Hepatocyte (in vitro differentiated cells): ENCODE results near the gene IL12RB2. TPM values are rescaled to one million over a fixed set of nuclear protein-coding genes. Genes with fewer than 3 reads are reported as not detected.

Source experiments
- DNase-seq: peaks from one replicate; pipeline ENCODE4 v3.0.0-alpha.2; 2016; ENCODE audit warnings: low spot score
- H2AFZ ChIP-seq: fragments of 200-600 bp; sonication (generic); 2 replicates; pipeline ENCODE4 v1.6.0; 2016; ENCODE audit warnings: antibody characterized with exemption, mild to moderate bottlenecking
- H3K27ac ChIP-seq: fragments of 200-600 bp; sonication (generic); 2 replicates; pipeline ENCODE4 v1.5.1; 2016; ENCODE audit warnings: mild to moderate bottlenecking
- H3K27me3 ChIP-seq: fragments of 200-600 bp; sonication (generic); 2 replicates; pipeline ENCODE4 v1.6.1; 2016
- H3K36me3 ChIP-seq: fragments of 200-600 bp; sonication (generic); replicated peaks from 2 replicates; pipeline ENCODE4 v1.5.1; 2016; ENCODE audit warnings: low read depth; ENCODE audit not compliant: insufficient read depth
- H3K4me1 ChIP-seq: fragments of 200-600 bp; sonication (generic); 2 replicates; pipeline ENCODE4 v1.5.1; 2016; ENCODE audit warnings: mild to moderate bottlenecking, moderate library complexity; ENCODE audit not compliant: insufficient read depth
- H3K4me2 ChIP-seq: fragments of 200-600 bp; sonication (generic); 2 replicates; pipeline ENCODE4 v1.6.0; 2016
- H3K4me3 ChIP-seq: fragments of 200-600 bp; sonication (generic); 2 replicates; pipeline ENCODE4 v1.5.1; 2016; ENCODE audit warnings: mild to moderate bottlenecking
- H3K79me2 ChIP-seq: fragments of 200-600 bp; sonication (generic); 2 replicates; pipeline ENCODE4 v1.6.0; 2017; ENCODE audit warnings: mild to moderate bottlenecking
- H3K9me2 ChIP-seq: fragments of 200-600 bp; sonication (generic); replicated peaks from 2 replicates; pipeline ENCODE4 v1.6.0; 2017; ENCODE audit warnings: mild to moderate bottlenecking; ENCODE audit not compliant: insufficient read depth
- H3K9me3 ChIP-seq: fragments of 200-600 bp; sonication (generic); 2 replicates; pipeline ENCODE4 v1.5.1; 2016; ENCODE audit warnings: low read depth, mild to moderate bottlenecking
- H4K20me1 ChIP-seq: fragments of 200-600 bp; sonication (generic); 2 replicates; pipeline ENCODE4 v1.6.0; 2016; ENCODE audit warnings: mild to moderate bottlenecking; ENCODE audit not compliant: insufficient read depth, poor library complexity, severe bottlenecking
- CTCF ChIP-seq: fragments of 200-600 bp; sonication (generic); IDR thresholded peaks from 2 replicates; pipeline ENCODE4 v1.5.1; 2016; ENCODE audit warnings: antibody characterized with exemption, mild to moderate bottlenecking; ENCODE audit not compliant: poor library complexity
- EZH2 ChIP-seq: fragments of 200-600 bp; sonication (generic); IDR thresholded peaks from 2 replicates; pipeline ENCODE4 v1.6.1; 2016; ENCODE audit warnings: antibody characterized with exemption, mild to moderate bottlenecking, borderline replicate concordance
- EZH2phosphoT487 ChIP-seq: fragments of 200-600 bp; sonication (generic); IDR thresholded peaks from one replicate; pipeline ENCODE4 v1.6.1; 2018; ENCODE audit warnings: antibody characterized with exemption, mild to moderate bottlenecking, low read depth, moderate library complexity; ENCODE audit not compliant: unreplicated experiment, severe bottlenecking
- WGBS: methylation state at CpG from one replicate; pipeline ENCODE4 v1.1.6; 2016; ENCODE audit warnings: low lambda C conversion rate; ENCODE audit errors: missing lambda C conversion rate; 5-methylcytosine and 5-hydroxymethylcytosine counted together
- polyA plus RNA-seq: library from polyadenylated mRNA; unstranded; fragments of >200 nt; fragmentation: Nextera tagmentation; extraction: Ambion mirVana; gene quantifications from 2 replicates; pipeline ENCODE4 v1.2.1, GENCODE V29; 2016
- total RNA-seq: library from RNA; depleted of rRNA; stranded (reverse); fragments of >200 nt; gene quantifications from 2 replicates; pipeline ENCODE4 v1.2.3, GENCODE V29; 2014

IL12RB2 gene
- total and polyA plus RNA-seq, 2 experiments from 2014 or later = 0.47 TPM; not detected in 1

DNA sequence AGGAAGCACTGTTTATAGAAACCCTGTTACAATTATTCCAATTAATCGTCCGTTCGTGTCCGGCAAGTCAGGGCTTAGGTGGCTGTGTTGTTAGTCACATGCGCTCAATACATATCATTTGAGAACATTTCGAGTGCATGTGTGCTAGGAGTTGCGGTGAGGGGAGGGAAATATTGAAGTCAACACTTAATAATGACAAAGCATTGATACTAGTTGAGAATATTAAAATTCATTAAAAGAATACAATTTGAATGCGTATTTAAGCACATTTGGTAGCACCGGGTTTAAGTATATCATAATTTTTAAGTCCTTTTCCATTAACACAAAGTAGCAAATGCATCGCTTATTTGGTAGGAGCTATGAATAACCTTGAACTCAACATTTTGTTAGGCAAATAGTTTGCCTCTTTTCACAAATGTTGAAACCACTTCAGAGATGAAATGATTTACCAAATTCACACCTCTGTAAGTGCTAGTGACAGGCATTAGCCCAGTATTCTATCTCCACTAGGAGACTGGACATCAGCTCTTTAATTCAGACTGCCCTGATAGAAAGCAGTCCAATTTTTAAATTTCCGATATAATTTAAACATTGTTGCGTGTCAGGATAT, 123.6 kb downstream of the IL12RB2 start:
- Histone ChIP-seq H4K20me1 (peaks cover 37% of the 10 kb centered on the region), H3K79me2 (peaks cover 39% of the 10 kb centered on the region), H2AFZ (peak overlapping the region; percentile 79), H3K4me1 (peaks cover 19% of the 10 kb centered on the region), H3K9me2 (no peaks in the 10 kb centered on the region), H3K4me2 (peak overlapping the region; percentile 78), H3K27me3 (no peaks in the 10 kb centered on the region), H3K4me3 (peak overlapping the region; percentile 49), H3K27ac (peak overlapping the region; percentile 86), H3K36me3 (no peaks in the 10 kb centered on the region), H3K9me3 (no peaks in the 10 kb centered on the region)
- TF ChIP-seq EZH2phosphoT487 (no peak), CTCF (no peak), EZH2 (no peak)
- no peak for DNase-seq
- 27% methylated on average over 12 of the region's 12 CpGs for WGBS

GRCh38 chr1:67431869-67432578, 124.4 kb downstream of the IL12RB2 start:
- WGBS = 51% methylated on average over 8 of the region's 8 CpGs
- H3K27ac ChIP-seq = no peak overlapping the region

GRCh38 chr1:67432745-67433144, 125.1 kb downstream of the IL12RB2 start:
- no peak overlapping the region for H3K4me3 ChIP-seq
- peaks cover 9% of the 10 kb centered on the region for H3K4me1 ChIP-seq
- no peaks in the 10 kb centered on the region for H3K9me3 ChIP-seq
- TF ChIP-seq CTCF (no peak), EZH2 (no peak), EZH2phosphoT487 (no peak)
- no peak for DNase-seq
- no peaks in the 10 kb centered on the region for H3K27me3 ChIP-seq
- WGBS = 94% methylated on average over 1 of the region's 1 CpG
- H2AFZ ChIP-seq = no peak overlapping the region
- H3K79me2 ChIP-seq = peaks cover 24% of the 10 kb centered on the region
- no peak overlapping the region for H3K27ac ChIP-seq
- H4K20me1 ChIP-seq = peaks cover 22% of the 10 kb centered on the region
- H3K4me2 ChIP-seq = no peak overlapping the region
- no peaks in the 10 kb centered on the region for H3K36me3 ChIP-seq
- no peaks in the 10 kb centered on the region for H3K9me2 ChIP-seq

More at GRCh38 chr1:67431869-67432578, 124.4 kb downstream of the IL12RB2 start:
- peaks cover 11% of the 10 kb centered on the region for H3K4me1 ChIP-seq
- no peaks in the 10 kb centered on the region for H3K36me3 ChIP-seq
- peaks cover 31% of the 10 kb centered on the region for H3K79me2 ChIP-seq
- peak overlapping the region; percentile 78 for H3K4me2 ChIP-seq
- TF ChIP-seq EZH2 = no peak
- no peak for TF ChIP-seq CTCF
- no peak for TF ChIP-seq EZH2phosphoT487
- DNase-seq = no peak
- no peak overlapping the region for H3K4me3 ChIP-seq
- no peaks in the 10 kb centered on the region for H3K27me3 ChIP-seq
- no peaks in the 10 kb centered on the region for H3K9me3 ChIP-seq
- H2AFZ ChIP-seq = no peak overlapping the region
- no peaks in the 10 kb centered on the region for H3K9me2 ChIP-seq
- H4K20me1 ChIP-seq = peaks cover 29% of the 10 kb centered on the region
